Stomach smooth muscle (tissue), 2 donors: ENCODE results near the gene ATP11A.

Source experiments
- H3K27ac ChIP-seq: one replicate; pipeline ENCODE4 v1.7.0; 2013; ENCODE audit warnings: mild to moderate bottlenecking, low read length, inconsistent platforms
- H3K27me3 ChIP-seq, 2 donors: one replicate each; pipeline ENCODE4 v1.7.0; 2013; ENCODE audit warnings: low read length in 2 of 2; ENCODE audit not compliant: insufficient read depth in 2 of 2, control insufficient read depth in 1 of 2
- H3K36me3 ChIP-seq, 2 donors: one replicate each; pipeline ENCODE4 v1.7.0; 2013; ENCODE audit warnings: low read length in 2 of 2; ENCODE audit not compliant: control insufficient read depth in 2 of 2, insufficient read depth in 2 of 2
- H3K4me1 ChIP-seq: one replicate; pipeline ENCODE4 v1.7.0; 2013; ENCODE audit warnings: low read length; ENCODE audit not compliant: control insufficient read depth, insufficient read depth
- H3K4me3 ChIP-seq, 2 donors: one replicate each; pipeline ENCODE4 v1.7.0; 2013; ENCODE audit warnings: low read length in 2 of 2
- H3K9ac ChIP-seq, 2 donors: one replicate each; pipeline ENCODE4 v1.7.0; 2013; ENCODE audit warnings: low read length in 2 of 2, mild to moderate bottlenecking in 1 of 2
- H3K9me3 ChIP-seq, 2 donors: one replicate each; pipeline ENCODE4 v1.7.0; 2013; ENCODE audit warnings: low read length in 2 of 2; ENCODE audit not compliant: control insufficient read depth in 2 of 2
- donor health status: healthy.
- donor health status: Pancreatic carcinoma.

ATP11A gene

DNA sequence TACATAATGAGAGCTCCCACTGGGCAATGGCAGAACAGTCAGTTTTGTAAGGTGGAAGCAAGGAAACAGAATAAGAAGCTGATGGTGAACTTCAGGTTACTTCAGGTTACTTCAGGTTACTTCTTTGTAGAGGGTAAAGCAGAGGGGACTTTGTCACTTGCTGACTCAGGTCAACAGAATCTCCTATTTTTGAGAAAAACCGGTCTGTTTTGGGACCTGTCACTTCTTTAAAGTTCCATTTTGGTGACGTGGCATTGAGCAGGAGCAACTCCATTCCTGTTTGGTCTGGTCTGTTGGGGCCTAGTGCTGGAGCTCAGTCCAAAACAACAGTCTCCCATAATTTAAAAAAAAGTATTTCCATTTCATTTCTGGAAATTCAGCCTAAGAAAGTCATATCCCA, 29.7 kb downstream of the ATP11A start:
- H3K36me3 ChIP-seq = no peaks in the 10 kb centered on the region
- H3K4me1 ChIP-seq = peaks cover 12% of the 10 kb centered on the region
- no peaks in the 10 kb centered on the region for H3K27me3 ChIP-seq
- H3K4me3 ChIP-seq = no peak overlapping the region
- H3K9ac ChIP-seq = no peak overlapping the region
- peaks cover 0 to 3% of the 10 kb centered on the region in 2 donors for H3K9me3 ChIP-seq
- no peak overlapping the region for H3K27ac ChIP-seq

DNA sequence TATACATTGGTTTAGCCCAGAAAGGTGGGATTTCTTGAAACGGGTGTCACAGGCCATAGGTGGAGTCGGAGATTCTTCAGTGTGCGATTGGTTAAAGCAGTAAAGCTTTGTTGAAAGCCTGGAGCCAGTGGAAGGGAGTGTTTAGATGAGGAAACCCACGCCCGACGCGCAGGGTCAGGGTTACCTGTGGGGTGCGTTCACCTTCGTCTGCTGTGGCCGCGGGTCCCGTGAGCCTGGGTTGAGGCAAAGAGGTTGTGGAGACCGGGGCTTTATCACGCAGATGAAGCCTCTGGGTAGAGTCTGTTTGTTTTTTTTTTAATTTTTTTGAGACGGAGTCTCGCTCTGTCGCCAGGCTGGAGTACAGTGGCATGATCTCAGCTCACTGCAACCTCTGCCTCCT, 30.4 kb downstream of the ATP11A start:
- Histone ChIP-seq H3K36me3 (no peaks in the 10 kb centered on the region), H3K9ac (no peak overlapping the region), H3K27me3 (no peaks in the 10 kb centered on the region), H3K4me3 (no peak overlapping the region), H3K4me1 (peaks cover 12% of the 10 kb centered on the region), H3K9me3 (no peaks in the 10 kb centered on the region), H3K27ac (no peak overlapping the region)

DNA sequence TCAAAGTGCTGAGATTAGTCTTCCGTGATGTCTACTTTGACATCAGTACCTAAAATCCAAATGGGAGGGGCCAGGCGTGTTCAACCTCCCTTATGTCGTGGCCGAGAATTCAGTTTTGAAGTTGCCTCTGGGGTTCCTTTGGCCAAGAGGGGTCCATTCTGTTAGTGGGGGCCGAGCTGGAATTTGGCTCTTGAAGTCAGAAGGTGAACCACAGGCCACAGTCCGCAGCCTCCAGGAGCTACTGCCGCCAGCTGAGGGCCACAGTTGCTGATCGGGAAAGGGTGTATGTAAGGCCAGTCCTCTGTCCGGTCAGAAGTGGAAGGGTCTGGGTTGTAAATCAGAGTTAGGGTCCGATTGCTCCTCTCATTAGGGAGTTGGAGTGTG, 31.0 kb downstream of the ATP11A start:
- H3K36me3 ChIP-seq = no peaks in the 10 kb centered on the region
- no peaks in the 10 kb centered on the region for H3K27me3 ChIP-seq
- no peak overlapping the region for H3K4me3 ChIP-seq
- H3K4me1 ChIP-seq = peaks cover 16% of the 10 kb centered on the region
- no peak overlapping the region for H3K9ac ChIP-seq
- H3K27ac ChIP-seq = no peak overlapping the region
- H3K9me3 ChIP-seq = no peaks in the 10 kb centered on the region

DNA sequence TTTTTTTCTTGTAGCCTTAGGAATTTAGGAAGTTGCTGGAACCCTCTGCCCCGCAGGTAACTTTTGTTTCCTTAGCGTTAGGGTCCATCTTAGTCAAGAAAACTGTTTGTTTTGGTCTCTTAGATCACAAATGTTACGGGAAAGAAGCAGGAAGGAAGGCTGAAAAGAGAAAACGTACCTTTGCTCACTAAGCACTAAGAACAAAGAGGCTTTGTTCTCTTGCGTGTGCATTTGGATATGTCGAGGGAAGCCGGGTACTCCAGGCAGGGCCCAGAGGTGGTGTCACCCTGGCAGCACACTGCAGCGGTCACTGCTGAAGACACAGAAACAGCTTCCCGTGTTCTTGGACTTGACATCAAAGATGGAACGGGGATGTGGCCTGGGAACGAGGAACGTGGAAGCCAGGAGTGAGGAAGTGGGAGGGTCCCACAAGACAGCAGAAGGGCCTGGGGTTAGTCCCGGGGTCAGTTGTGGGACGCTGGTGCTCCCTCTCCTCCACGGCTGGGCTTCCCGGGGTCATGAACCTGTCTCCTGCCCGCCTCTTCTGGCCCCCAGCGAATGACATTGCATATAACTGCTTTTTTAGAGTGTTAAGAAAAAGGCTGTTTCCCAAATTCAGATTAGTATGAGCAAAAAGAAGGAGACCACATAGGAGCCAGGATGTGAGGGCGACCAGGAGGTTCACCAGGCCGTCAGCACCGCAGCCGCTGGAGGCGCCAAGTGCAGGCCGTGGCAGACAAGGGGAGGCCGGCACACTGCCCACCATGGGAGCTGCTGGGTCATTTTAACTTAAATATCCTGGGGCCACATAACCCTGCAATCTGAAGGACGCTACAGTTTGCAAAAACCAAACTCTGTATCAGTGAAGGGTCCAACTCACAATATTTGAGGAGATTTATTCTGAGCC, 31.6 kb downstream of the ATP11A start:
- H3K36me3 ChIP-seq = no peaks in the 10 kb centered on the region
- no peak overlapping the region for H3K9ac ChIP-seq
- H3K27ac ChIP-seq = no peak overlapping the region
- H3K4me3 ChIP-seq = no peak overlapping the region
- peaks cover 17% of the 10 kb centered on the region for H3K4me1 ChIP-seq
- H3K9me3 ChIP-seq = no peaks in the 10 kb centered on the region
- H3K27me3 ChIP-seq = no peaks in the 10 kb centered on the region

DNA sequence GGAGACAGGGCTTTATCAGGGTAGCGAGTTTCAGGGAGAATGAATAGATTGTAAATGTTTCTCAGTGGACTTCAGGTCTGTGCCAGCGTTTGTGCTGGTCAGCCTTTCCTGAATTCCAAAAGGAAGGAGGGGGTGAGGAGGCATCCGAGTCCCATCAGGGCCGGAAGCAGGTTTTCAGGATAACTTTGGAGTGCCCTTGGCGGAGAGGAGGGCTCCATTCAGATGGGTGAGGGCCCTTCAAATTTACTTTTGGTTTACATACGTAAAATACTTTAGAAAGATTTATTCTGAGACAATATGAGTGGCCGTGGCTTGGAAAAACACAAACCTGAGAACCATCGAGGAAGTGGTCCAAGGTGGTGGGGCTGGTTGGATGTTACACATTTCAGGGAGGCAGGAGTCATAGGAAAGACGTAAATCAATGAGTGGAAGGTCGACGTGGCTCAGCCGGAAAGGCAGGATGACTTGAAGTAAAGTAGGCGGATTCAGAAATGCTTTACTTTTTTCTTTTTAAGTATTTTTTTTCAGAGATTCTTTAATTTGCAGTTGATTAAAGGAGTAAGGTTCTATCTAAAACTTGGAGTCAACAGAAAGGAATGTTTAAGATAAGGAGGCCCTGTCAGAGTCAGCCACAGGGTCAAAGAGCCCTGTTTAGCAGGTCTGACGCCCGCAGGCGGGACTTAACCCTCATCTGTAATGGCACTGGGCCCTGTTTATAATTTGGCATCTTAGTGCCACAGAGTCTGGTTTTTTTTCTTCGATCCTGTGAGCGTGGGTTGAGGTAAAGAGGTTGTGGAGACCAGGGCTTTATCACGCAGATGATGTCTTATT, 32.8 kb downstream of the ATP11A start:
- Histone ChIP-seq H3K9ac (no peak overlapping the region), H3K36me3 (no peaks in the 10 kb centered on the region), H3K9me3 (no peaks in the 10 kb centered on the region), H3K27me3 (no peaks in the 10 kb centered on the region), H3K27ac (peak overlapping the region; percentile 78), H3K4me1 (peaks cover 17% of the 10 kb centered on the region), H3K4me3 (no peak overlapping the region)

DNA sequence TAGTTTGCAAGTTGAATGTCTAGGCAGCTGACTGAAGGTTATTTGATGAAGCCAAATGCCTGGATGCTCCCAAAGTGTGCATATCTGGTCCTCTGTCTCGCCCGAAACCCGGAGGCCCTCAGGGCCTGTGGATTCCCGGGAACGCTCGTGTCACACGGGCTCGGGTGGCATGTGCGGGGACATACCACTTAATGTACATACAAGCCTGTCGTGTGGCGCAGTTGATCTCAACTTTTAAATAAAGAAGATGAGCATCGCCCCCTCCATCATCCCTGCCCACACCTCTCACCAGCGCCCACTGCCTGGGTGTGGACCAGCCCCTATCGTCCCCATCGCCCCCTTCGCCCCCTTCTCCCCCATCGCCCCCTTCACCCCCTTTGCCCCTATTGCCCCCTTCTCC, 33.9 kb downstream of the ATP11A start:
- no peak overlapping the region for H3K9ac ChIP-seq
- H3K4me3 ChIP-seq = no peak overlapping the region
- H3K27me3 ChIP-seq = no peaks in the 10 kb centered on the region
- no peaks in the 10 kb centered on the region for H3K9me3 ChIP-seq
- no peak overlapping the region for H3K27ac ChIP-seq
- H3K36me3 ChIP-seq = no peaks in the 10 kb centered on the region
- peaks cover 17% of the 10 kb centered on the region for H3K4me1 ChIP-seq

DNA sequence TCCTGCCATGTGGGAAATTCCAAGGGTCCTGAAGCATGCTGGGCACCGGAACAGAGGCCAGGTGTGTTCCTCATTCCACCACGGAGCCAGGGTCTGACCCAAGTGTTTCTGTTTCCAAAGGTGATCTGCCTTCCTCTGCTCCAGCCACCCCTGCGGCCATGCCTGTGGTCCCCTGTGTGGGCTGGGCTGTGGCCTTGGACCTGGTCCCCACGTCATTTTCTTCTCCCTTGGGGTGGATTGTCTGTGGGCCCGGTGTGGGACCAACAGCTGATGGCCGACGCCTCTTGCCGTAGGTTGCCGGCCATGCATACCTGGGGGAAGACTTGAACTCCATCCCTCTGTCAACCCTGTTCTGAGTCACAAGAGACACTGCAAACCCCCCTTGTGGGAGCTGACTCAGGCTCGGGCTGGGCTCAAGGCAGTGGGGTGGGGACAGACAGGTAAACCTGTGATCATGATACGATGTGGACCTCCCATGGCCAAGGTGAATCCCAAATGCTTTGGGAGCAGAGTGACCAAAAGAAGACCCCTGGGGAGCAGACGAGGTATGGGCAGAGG, 35.0 kb downstream of the ATP11A start:
- Histone ChIP-seq H3K9me3 (no peaks in the 10 kb centered on the region), H3K9ac (no peak overlapping the region), H3K36me3 (no peaks in the 10 kb centered on the region), H3K27me3 (no peaks in the 10 kb centered on the region), H3K4me3 (no peak overlapping the region), H3K27ac (no peak overlapping the region), H3K4me1 (peaks cover 24% of the 10 kb centered on the region)

DNA sequence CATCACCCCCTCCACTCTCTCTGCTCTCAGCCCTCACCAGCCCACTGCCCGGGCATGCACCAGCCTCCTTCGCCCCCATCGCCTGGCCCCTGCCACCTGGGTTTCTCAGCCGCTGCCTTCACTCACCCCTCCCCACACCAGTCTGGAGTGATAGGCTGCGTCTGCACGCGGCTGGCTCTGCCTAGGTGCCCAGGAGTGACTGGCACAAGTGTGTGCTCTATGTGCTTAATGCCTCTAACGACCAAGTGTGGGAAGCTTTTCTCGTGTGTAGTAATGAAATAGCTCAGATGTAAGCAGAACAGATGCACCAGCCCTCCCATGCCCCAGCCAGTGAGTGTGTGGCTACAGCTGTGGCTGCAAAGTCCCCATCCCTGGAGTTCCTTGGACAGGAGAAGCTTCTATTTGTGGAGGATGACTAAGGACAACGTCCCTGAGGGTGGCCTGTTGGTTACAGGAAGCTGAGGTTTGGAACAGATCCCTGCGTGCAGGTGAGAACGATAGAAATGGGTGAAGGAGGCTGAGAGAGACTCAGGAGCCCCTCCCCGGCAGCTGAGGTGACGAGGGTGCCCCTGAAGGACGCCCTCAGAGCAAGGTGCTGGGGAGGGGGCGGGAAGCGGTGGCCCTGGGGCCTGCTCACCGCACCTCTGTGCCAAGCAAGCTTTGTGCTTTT, 35.6 kb downstream of the ATP11A start:
- no peak overlapping the region for H3K27ac ChIP-seq
- no peaks in the 10 kb centered on the region for H3K36me3 ChIP-seq
- H3K4me3 ChIP-seq = no peak overlapping the region
- H3K9ac ChIP-seq = no peak overlapping the region
- peaks cover 27% of the 10 kb centered on the region for H3K4me1 ChIP-seq
- no peaks in the 10 kb centered on the region for H3K9me3 ChIP-seq
- H3K27me3 ChIP-seq = no peaks in the 10 kb centered on the region

DNA sequence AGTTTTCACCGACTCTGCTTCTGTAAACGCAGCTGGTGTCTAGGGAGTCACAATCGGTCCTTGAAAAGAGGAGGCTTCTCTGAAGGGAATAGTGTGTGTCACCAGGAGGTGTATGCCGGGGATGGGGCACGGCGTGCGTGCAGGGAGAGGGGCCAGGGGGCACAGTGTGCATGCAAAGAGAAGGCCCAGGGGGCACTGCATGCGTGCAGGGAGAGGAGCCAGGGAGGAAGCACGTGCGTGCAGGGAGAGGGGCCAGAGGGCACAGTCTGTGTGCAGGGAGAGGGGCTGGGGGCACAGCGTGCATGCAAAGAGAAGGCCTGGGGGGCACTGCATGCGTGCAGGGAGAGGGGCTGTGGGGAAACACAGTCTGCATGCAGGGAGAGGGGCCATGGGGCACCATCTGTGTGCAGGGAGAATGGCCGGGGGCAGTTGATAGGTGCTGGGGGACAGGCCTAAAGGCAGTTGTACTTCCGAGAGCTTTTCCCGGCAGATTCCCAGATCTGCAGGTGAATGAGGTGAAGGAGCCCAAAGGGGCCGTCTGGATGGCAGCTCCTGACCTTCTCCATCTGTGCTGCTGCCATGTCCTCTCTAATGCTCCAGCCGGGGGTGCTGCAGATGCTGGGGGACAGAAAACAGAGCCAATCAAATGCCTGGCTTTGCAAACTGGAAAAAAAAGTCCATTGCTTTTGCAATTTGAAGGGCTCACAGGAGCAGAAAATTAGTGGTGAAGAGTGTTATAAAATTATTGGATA, 36.4 kb downstream of the ATP11A start:
- H3K36me3 ChIP-seq = no peaks in the 10 kb centered on the region
- H3K27me3 ChIP-seq = no peaks in the 10 kb centered on the region
- no peaks in the 10 kb centered on the region for H3K9me3 ChIP-seq
- no peak overlapping the region for H3K4me3 ChIP-seq
- no peak overlapping the region for H3K9ac ChIP-seq
- peaks cover 27% of the 10 kb centered on the region for H3K4me1 ChIP-seq
- H3K27ac ChIP-seq = no peak overlapping the region

DNA sequence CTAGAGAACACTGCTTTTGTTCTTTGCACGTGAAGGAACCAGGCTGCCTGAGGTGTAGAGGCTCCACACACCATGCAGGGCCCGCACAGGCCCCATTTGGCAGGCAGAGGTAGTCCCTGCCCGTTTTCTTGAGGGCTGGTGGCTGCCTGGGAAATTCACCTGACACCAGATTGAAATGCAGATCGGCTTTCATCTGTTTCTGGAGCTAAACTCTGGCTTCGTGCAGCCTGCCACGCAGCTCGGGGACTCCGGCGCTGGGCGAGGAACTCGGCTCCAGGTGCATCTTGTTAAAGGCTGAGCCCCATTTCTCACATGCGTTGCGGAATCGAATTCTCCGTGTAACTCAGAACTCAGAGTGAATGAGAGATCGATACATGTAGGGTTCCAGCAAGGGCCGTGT, 37.7 kb downstream of the ATP11A start:
- Histone ChIP-seq H3K4me1 (peaks cover 22% of the 10 kb centered on the region), H3K27ac (no peak overlapping the region), H3K27me3 (no peaks in the 10 kb centered on the region), H3K9me3 (no peaks in the 10 kb centered on the region), H3K9ac (no peak overlapping the region), H3K36me3 (no peaks in the 10 kb centered on the region), H3K4me3 (no peak overlapping the region)
